Thyroid gland (tissue), 4 donors: ENCODE data around the gene MDM2. TPM values are rescaled to one million over a fixed set of nuclear protein-coding genes. Genes with fewer than 3 reads are reported as not detected.

Experiments used
- DNase-seq, 2 donors: peaks; one replicate each; pipeline ENCODE4 v3.0.0-alpha.2; 2019
- H3K27ac ChIP-seq, 3 donors: fragments of 200-600 bp; sonication (generic); 1 replicate in 2 of 3; 2 replicates in 1 of 3; pipeline ENCODE4 v1.5.1; 2016 to 2019; ENCODE audit warnings: mild to moderate bottlenecking in 1 of 3, moderate library complexity in 1 of 3
- H3K27me3 ChIP-seq: fragments of 200-600 bp; sonication (generic); one replicate; pipeline ENCODE4 v1.5.1; 2019
- H3K36me3 ChIP-seq, 2 donors: fragments of 200-600 bp; sonication (generic); one replicate each; pipeline ENCODE4 v1.5.1; 2016 to 2019
- H3K4me1 ChIP-seq, 2 donors: fragments of 200-600 bp; sonication (generic); one replicate each; pipeline ENCODE4 v1.5.1; 2017 to 2019
- H3K4me3 ChIP-seq, 3 donors: fragments of 200-600 bp; sonication (generic); replicated peaks in 1 of 3; 1 replicate in 2 of 3; 2 replicates in 1 of 3; pipeline ENCODE4 v1.5.1; 2016; ENCODE audit warnings: mild to moderate bottlenecking in 1 of 3
- H3K9me3 ChIP-seq: fragments of 200-600 bp; sonication (generic); one replicate; pipeline ENCODE4 v1.5.1; 2017
- CTCF ChIP-seq, 6 experiments: fragments of 200-600 bp in 3 of 6; fragments of 450-650 bp in 3 of 6; sonication (generic) in 3 of 6; IDR thresholded peaks; one replicate each; pipeline ENCODE4 v1.5.1; 2016 to 2019; ENCODE audit warnings: antibody characterized with exemption in 6 of 6, mild to moderate bottlenecking in 2 of 6, inconsistent platforms in 1 of 6, moderate library complexity in 1 of 6
- POLR2A ChIP-seq, 2 donors: fragments of 450-650 bp; IDR thresholded peaks; one replicate each; pipeline ENCODE4 v1.6.1; 2017; ENCODE audit warnings: antibody characterized with exemption in 2 of 2, mild to moderate bottlenecking in 2 of 2, moderate library complexity in 1 of 2
- WGBS, 2 donors: methylation state at CpG; one replicate each; pipeline ENCODE4 v1.1.5; 2017; 5-methylcytosine and 5-hydroxymethylcytosine counted together
- intact Hi-C: fragments of 100-400 bp; cut with DNase I; formaldehyde crosslinking; loops from one replicate; pipeline ENCODE4 v1.15.1; 2023
- total RNA-seq, 4 donors: library from RNA; depleted of rRNA; stranded (reverse); fragments of >200 nt; gene quantifications; one replicate each; pipeline ENCODE4 v1.2.3, GENCODE V29; 2016

The MDM2 gene
- total RNA-seq, 4 donors from 2014 or later: 56.7 to 124 (median 91.6) TPM

DNA sequence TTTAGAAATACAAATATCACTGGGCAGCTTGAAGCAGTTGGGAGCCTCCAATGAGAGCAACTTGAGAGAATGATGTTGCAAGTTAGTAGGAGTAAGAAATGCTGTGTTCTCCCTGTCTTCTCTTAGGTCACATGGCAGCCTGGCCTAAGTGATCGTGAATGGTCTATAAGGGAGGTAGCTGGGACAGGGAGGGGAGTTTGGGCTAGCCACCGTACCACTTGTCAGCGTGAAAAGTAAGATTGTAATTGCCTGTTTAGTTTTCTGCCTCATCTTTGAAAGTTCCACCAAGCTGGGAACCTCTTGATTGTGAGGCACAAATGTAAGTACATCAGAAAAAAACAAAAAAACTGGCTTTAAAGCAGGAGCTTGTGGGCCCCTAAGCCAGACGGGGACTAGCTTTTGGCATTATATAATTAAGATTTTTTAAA, 36.4 kb downstream of the MDM2 start:
- TF ChIP-seq CTCF (IDR thresholded peaks at IDR 0.05) (no peak), POLR2A (IDR thresholded peaks at IDR 0.05) (no peak)
- no peaks in the 10 kb centered on the region for H3K27me3 ChIP-seq
- H3K4me3 ChIP-seq: no peak overlapping the region
- peaks cover 8 to 27% of the 10 kb centered on the region in 2 donors for H3K36me3 ChIP-seq
- H3K4me1 ChIP-seq: peaks cover 6 to 20% of the 10 kb centered on the region in 2 donors
- intact Hi-C loops: no loop called here
- H3K9me3 ChIP-seq: no peaks in the 10 kb centered on the region
- DNase-seq: peak; percentile 41 to 59
- 23 to 36% methylated on average over 4 of the region's 4 CpGs for WGBS, 2 donors
- peak overlapping the region in 2 of 3 donors; percentile 27 to 54 for H3K27ac ChIP-seq

DNA sequence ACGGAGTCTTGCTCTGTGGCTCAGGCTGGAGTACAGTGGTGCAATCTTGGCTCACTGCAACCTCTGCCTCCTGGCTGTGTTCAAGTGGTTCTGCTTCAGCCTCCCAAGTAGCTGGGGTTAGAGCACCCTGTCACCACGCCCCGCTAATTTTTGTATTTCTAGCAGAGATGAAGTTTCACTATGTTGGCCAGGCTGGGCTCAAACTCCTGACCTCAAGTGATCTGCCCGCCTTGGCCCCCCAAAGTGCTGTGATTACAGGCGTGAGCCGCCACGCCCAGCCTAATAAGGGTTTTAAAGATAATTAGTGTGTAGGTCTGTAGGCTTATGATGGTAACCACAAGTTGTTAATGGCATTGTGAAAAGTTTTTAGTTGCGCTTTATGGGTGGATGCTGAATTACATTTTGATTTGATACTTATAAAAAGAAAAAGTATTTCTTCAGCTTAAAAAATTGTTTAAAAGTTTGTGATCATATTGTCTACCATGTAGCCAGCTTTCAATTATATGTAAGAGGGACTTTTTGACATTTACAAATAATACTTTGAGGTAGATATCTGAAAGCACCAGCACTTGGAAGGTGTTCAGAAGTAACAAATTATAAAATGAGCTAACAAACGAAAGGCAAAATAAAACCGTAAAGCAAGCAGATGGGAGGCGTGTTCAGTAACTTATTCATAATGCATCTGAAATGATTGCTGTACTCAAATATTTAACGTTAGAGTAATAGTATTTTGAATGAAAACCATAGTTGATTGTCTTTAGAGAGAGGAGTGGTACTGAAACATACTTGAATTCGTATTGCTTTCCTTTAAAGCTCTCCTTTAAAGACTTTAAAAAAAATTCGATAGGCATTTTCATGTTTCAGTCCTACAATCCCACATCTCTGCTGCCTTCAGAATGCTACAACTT, 37.1 kb downstream of the MDM2 start:
- Histone ChIP-seq H3K9me3 (no peaks in the 10 kb centered on the region), H3K27ac (peak overlapping the region in 1 of 3 donors; percentile 54), H3K27me3 (no peaks in the 10 kb centered on the region), H3K36me3 (peaks cover 8 to 20% of the 10 kb centered on the region in 2 donors), H3K4me3 (no peak overlapping the region), H3K4me1 (peaks cover 6 to 20% of the 10 kb centered on the region in 2 donors)
- intact Hi-C loops: no loop called here
- DNase-seq: peak; percentile 81 to 86
- TF ChIP-seq CTCF (IDR thresholded peaks at IDR 0.05) (peak in 1 of 6 experiments; percentile 4), POLR2A (IDR thresholded peaks at IDR 0.05) (no peak)
- WGBS, 2 donors: 51 to 58% methylated on average over 14 of the region's 14 CpGs

DNA sequence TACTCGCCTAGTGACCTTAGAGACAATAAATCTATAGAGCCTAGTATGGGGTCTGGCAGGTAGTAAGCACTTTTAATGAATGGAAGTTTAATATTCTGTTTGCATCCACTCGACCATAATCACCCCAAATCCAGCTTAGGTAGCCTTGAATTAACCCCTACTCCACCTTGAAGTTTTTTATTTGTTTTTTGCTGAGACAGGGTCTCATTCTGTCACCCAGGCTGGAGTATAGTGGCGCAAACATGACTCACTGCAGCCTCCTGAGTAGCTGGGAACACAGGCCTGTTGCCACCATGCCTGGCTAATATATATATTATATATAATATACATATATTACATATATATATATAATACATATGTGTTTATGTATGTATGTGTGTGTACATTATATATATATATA, 38.8 kb downstream of the MDM2 start:
- Histone ChIP-seq H3K27me3 (no peaks in the 10 kb centered on the region), H3K9me3 (no peaks in the 10 kb centered on the region), H3K27ac (no peak overlapping the region), H3K36me3 (peaks cover 0 to 10% of the 10 kb centered on the region in 2 donors), H3K4me3 (no peak overlapping the region), H3K4me1 (peaks cover 6 to 20% of the 10 kb centered on the region in 2 donors)
- DNase-seq: no peak
- intact Hi-C loops: no loop called here
- TF ChIP-seq POLR2A (IDR thresholded peaks at IDR 0.05) (no peak), CTCF (IDR thresholded peaks at IDR 0.05) (no peak)
- WGBS, 2 donors: 83 to 86% methylated on average over 3 of the region's 3 CpGs

DNA sequence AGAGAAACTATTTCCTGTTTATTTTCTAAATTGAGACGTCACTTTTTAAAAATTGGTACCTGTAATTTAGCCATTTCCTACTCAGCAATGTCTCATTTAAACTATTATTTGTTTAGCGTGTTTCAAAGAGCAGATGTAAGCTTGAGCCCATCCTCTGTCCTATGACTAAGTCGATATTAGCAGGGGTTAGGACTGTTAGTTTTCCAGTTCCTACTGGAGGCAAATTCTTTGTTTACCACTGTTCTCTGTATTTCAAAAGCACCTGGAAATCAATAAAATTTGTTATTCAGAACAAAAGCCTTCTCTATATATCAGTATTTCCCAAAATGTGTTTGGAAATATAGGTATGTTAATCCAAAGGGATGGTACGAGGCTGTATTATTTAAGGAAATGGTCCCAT, 42.4 kb downstream of the MDM2 start:
- TF ChIP-seq CTCF (IDR thresholded peaks at IDR 0.05) (no peak), POLR2A (IDR thresholded peaks at IDR 0.05) (no peak)
- Histone ChIP-seq H3K4me1 (no peaks in the 10 kb centered on the region), H3K9me3 (no peaks in the 10 kb centered on the region), H3K4me3 (no peak overlapping the region), H3K27me3 (no peaks in the 10 kb centered on the region), H3K27ac (no peak overlapping the region), H3K36me3 (no peaks in the 10 kb centered on the region)
- 70 to 79% methylated on average over 4 of the region's 4 CpGs for WGBS, 2 donors
- intact Hi-C loops: no loop called here
- DNase-seq: no peak
